C4-2B (cell line): ENCODE measurements around the gene TMCC2.

Source experiments
- H3K27ac ChIP-seq: fragments of 450-650 bp; 2 replicates; pipeline ENCODE4 v1.5.1; 2017
- ZFX ChIP-seq: fragments of 450-650 bp; IDR thresholded peaks from 2 replicates; pipeline ENCODE4 v1.6.1; 2017
- TF ChIP-seq, protein P1 (sequence below): fragments of 450-650 bp; conservative IDR thresholded peaks from 2 replicates; pipeline ENCODE4 v1.5.1; 2017; ENCODE audit warnings: mild to moderate bottlenecking

Gene TMCC2

GRCh38 chr1:205199931-205200299 is 27.8 kb upstream of the TMCC2 start:
- no peak overlapping the region for H3K27ac ChIP-seq
- TF ChIP-seq, protein P1, sequence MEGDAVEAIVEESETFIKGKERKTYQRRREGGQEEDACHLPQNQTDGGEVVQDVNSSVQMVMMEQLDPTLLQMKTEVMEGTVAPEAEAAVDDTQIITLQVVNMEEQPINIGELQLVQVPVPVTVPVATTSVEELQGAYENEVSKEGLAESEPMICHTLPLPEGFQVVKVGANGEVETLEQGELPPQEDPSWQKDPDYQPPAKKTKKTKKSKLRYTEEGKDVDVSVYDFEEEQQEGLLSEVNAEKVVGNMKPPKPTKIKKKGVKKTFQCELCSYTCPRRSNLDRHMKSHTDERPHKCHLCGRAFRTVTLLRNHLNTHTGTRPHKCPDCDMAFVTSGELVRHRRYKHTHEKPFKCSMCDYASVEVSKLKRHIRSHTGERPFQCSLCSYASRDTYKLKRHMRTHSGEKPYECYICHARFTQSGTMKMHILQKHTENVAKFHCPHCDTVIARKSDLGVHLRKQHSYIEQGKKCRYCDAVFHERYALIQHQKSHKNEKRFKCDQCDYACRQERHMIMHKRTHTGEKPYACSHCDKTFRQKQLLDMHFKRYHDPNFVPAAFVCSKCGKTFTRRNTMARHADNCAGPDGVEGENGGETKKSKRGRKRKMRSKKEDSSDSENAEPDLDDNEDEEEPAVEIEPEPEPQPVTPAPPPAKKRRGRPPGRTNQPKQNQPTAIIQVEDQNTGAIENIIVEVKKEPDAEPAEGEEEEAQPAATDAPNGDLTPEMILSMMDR, result no peak
- no peak for TF ChIP-seq ZFX

GRCh38 chr1:205204552-205204951 is 23.2 kb upstream of the TMCC2 start:
- H3K27ac ChIP-seq, result no peak overlapping the region
- TF ChIP-seq, protein P1, result no peak
- TF ChIP-seq ZFX, result no peak

DNA sequence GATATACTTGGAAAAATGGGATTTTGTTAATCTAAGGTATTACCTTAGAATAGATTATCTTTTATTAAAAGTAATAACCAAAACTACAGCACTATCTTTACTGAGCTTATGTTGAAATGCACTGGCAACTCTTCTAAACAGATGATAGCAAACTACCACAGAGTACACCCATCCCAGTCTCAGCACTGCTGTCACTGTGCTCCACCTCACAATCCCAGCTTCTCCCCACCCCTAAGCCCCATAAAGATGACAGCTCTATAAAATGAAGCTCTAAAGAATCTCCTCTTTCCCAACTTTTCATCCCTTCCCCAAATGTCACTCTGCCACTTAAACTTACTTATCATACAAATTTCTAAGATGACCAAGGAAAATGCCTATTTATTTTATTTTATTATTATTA is 22.7 kb upstream of the TMCC2 start:
- TF ChIP-seq, protein P1, result no peak
- TF ChIP-seq ZFX, result no peak
- no peak overlapping the region for H3K27ac ChIP-seq

GRCh38 chr1:205208811-205209210 is 18.9 kb upstream of the TMCC2 start:
- H3K27ac ChIP-seq, result no peak overlapping the region
- TF ChIP-seq, protein P1, result no peak
- no peak for TF ChIP-seq ZFX

- H3K27ac ChIP-seq, result peak overlapping the region; percentile 81
- TF ChIP-seq, protein P1, result no peak
- no peak for TF ChIP-seq ZFX
Measured at GRCh38 chr1:205210756-205211168, 17.0 kb upstream of the TMCC2 start.

DNA sequence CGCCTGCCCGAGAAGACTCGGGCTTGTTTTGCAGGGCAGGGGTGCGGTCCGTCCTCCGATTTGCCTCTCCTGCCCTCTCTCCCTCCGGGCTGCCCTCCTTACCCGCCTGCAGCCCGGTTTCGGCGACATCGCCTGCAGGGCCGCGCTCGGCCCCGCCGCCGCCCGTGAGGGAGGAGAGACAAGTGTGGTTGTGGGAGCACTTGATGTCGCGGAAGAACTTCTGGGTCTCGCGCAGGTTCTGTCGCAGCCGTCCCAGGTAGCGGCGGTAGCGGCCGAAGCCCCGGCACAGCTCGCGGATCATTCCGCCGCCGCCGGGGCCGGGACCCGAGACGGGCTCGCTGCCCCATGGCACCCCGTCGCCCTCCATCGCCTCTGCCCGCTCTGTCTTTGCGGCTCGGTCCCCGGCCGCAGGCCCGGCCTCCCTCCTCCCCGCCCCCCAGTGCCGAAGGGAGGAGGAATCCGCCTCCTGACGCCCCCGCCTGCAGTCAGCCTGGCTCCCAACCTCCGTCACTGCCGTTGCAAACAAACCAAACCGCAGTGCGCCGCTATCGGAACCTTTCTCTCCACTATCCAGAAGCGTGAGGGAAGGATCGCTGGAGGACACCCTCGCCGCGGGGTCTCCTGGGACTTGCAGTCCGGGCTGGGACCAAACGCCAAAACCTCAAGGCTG is 16.4 kb upstream of the TMCC2 start, which contains the start of gene DSTYK:
TSS of gene DSTYK (minus strand) at position 534 of the 670 bp plus-strand sequence. CDS start at position 367, 167 bp downstream.
- TF ChIP-seq, protein P1, result no peak
- peak; percentile 87 for TF ChIP-seq ZFX
- peak within 1 kb of the TSS; percentile 81 for H3K27ac ChIP-seq

DNA sequence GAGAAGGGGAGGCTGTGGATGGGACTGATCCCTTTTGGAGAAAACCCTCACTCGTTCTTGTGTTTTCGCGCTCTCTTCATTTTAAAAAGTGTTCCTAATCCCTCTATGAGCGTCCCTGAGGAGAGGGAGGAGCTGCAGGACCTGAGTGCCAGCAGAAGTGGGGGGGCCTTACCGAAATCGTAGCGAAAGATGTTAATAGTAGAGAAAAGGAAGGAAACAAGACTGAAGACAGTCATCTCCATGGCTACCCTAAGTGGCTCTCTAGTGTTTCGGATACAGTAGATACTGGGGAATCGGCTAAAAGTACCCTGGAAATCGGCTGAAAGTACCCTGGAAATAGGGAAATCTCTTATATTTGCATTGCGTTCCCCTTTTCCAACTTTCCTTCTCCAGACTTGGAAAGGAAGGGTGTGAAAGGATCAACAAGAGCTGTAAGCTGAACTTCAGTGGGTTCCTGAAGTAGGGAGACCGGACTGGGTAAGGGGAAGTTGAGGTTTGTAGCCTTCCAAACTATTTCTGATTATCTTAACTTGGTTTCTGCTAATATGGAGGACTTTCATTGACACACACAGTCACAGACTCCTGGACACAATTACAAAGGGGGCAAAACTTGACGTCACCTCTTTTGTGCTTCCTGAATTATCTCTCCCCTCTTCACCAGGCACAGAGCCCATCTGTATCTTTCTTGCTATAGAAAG is 15.8 kb upstream of the TMCC2 start:
- TF ChIP-seq, protein P1, result no peak
- TF ChIP-seq ZFX, result no peak
- peak overlapping the region; percentile 81 for H3K27ac ChIP-seq
